K562 (cell line): ENCODE data around the gene SPRR2E. TPM values are rescaled to one million over a fixed set of nuclear protein-coding genes. Genes with fewer than 3 reads are reported as not detected.
"Not testable (repeated sequence)": the region's sequence is repeated elsewhere in the genome, so short reads cannot be mapped to it uniquely, and the experiment has no call there.

Experiments used
- ATAC-seq: fragments of 200-7000 bp; cut with Tn5 transposase; 3 replicates; pipeline ENCODE4 v1.9.1; 2020; ENCODE audit warnings: moderate library complexity
- BruUV-seq: library from RNA; stranded (reverse); fragments of 400-500 nt; replicated peaks from 2 replicates; lab custom pipeline; 2021; lab: Mats Ljungman, UMichigan
- CTCF ChIA-PET: fragments of 300-600 bp; formaldehyde crosslinking; extraction: SDS; loops from one replicate; lab custom pipeline; 2021; ENCODE audit warnings: low intra/inter-chr PET ratio; lab: Yijun Ruan, JAX
- POLR2A ChIA-PET: fragments of 300-600, 350-650 bp; sonication (Branson Sonifier 250); formaldehyde crosslinking; extraction: SDS; loops from one replicate; lab custom pipeline; 2021; ENCODE audit warnings: antibody characterized with exemption, inconsistent platforms; lab: Yijun Ruan, JAX
- DNase-seq, 4 experiments: peaks; one replicate each; pipeline versions ENCODE4 v3.0.0 to v3.0.0-alpha.2; 2011 to 2018; ENCODE audit warnings: low spot score in 3 of 4, mixed read lengths in 3 of 4; ENCODE audit errors: extremely low read depth in 1 of 4
- FAIRE-seq: peaks from 2 replicates; lab custom pipeline; 2011; peaks lifted over from hg19 to GRCh38; lab: Jason Lieb, UNC
- H2AFZ ChIP-seq: 2 replicates; pipeline ENCODE4 v1.6.0; 2011; ENCODE audit warnings: low read depth, low read length, control low read depth, inconsistent platforms
- H3K27ac ChIP-seq: fragments of 200-600 bp; 3 replicates; pipeline ENCODE4 v1.8.0; 2011; ENCODE audit warnings: low read depth, mild to moderate bottlenecking, control low read depth, inconsistent platforms, low read length, moderate library complexity, mixed read lengths; ENCODE audit errors: extremely low read depth
- H3K27me3 ChIP-seq, 2 experiments: fragments of 300-600 bp in 1 of 2; 2 replicates in 1 of 2; 3 replicates in 1 of 2; pipeline versions ENCODE4 v1.6.0 to v1.8.0; 2011; ENCODE audit warnings: inconsistent platforms in 2 of 2, low read length in 2 of 2, mild to moderate bottlenecking in 1 of 2, mixed read lengths in 1 of 2, moderate library complexity in 1 of 2; ENCODE audit not compliant: control insufficient read depth in 2 of 2, insufficient read depth in 2 of 2
- H3K36me3 ChIP-seq: fragments of 300-600 bp; 3 replicates; pipeline ENCODE4 v1.8.0; 2011; ENCODE audit warnings: mild to moderate bottlenecking, low read length, inconsistent platforms; ENCODE audit not compliant: control insufficient read depth, insufficient read depth
- H3K4me1 ChIP-seq, 2 experiments: fragments of 200-600 bp in 1 of 2; replicated peaks in 1 of 2; 2 replicates in 1 of 2; 3 replicates in 1 of 2; pipeline versions ENCODE4 v1.5.1 to v1.8.0; 2011; ENCODE audit warnings: inconsistent platforms in 2 of 2, low read length in 2 of 2, mild to moderate bottlenecking in 1 of 2, mixed read lengths in 1 of 2, moderate library complexity in 1 of 2; ENCODE audit not compliant: control insufficient read depth in 2 of 2, insufficient read depth in 2 of 2
- H3K4me2 ChIP-seq: 2 replicates; pipeline ENCODE4 v1.6.1; 2011; ENCODE audit warnings: low read length, control low read depth, inconsistent platforms, mixed read lengths; ENCODE audit not compliant: insufficient read depth
- H3K4me3 ChIP-seq: fragments of 200-600 bp; sonication (generic), shearing (Covaris generic); 2 replicates; pipeline ENCODE4 v1.5.1; 2016; ENCODE audit warnings: control low read depth, inconsistent platforms
- H3K79me2 ChIP-seq: fragments of 200-600 bp; 3 replicates; pipeline ENCODE4 v1.8.0; 2011; ENCODE audit warnings: low read length, inconsistent platforms; ENCODE audit not compliant: control insufficient read depth, insufficient read depth
- H3K9ac ChIP-seq, 2 experiments: 2 replicates each; pipeline versions ENCODE4 v1.6.0 to v1.6.1; 2011; ENCODE audit warnings: low read depth in 2 of 2, low read length in 2 of 2, control low read depth in 1 of 2, inconsistent platforms in 1 of 2, mild to moderate bottlenecking in 1 of 2, mixed read lengths in 1 of 2; ENCODE audit not compliant: insufficient read depth in 1 of 2
- H3K9me1 ChIP-seq: one replicate; pipeline ENCODE4 v1.6.0; 2011; ENCODE audit warnings: inconsistent platforms, mild to moderate bottlenecking, low read length, moderate library complexity; ENCODE audit not compliant: control insufficient read depth, insufficient read depth
- H3K9me3 ChIP-seq: replicated peaks from 2 replicates; pipeline ENCODE4 v1.5.1; 2011; ENCODE audit warnings: low read depth, low read length, inconsistent platforms; ENCODE audit not compliant: control insufficient read depth, insufficient read depth
- H4K20me1 ChIP-seq: replicated peaks from 2 replicates; pipeline ENCODE4 v1.6.1; 2011; ENCODE audit warnings: low read length, inconsistent platforms, mixed read lengths; ENCODE audit not compliant: control insufficient read depth, insufficient read depth
- ARID1B ChIP-seq: fragments of 450-650 bp; IDR thresholded peaks from 2 replicates; pipeline ENCODE4 v1.6.1; 2016; ENCODE audit warnings: antibody characterized with exemption, mild to moderate bottlenecking, inconsistent platforms
- CBFA2T2 ChIP-seq: fragments of 450-650 bp; conservative IDR thresholded peaks from 2 replicates; pipeline ENCODE4 v1.6.1; 2017; ENCODE audit warnings: mild to moderate bottlenecking
- CBFA2T3 ChIP-seq: fragments of 450-650 bp; IDR thresholded peaks from 2 replicates; pipeline ENCODE4 v1.6.1; 2017
- DPF2 ChIP-seq: fragments of 450-650 bp; IDR thresholded peaks from 2 replicates; pipeline ENCODE4 v1.6.1; 2016
- FOS ChIP-seq: IDR thresholded peaks from 3 replicates; pipeline ENCODE4 v1.6.1; 2011; ENCODE audit not compliant: insufficient read length; ENCODE audit errors: extremely low read depth
- FOSL1 ChIP-seq: fragments of 200-800 bp; sonication (Bioruptor generic); conservative IDR thresholded peaks from 2 replicates; pipeline ENCODE4 v1.6.1; 2016; ENCODE audit warnings: missing genetic modification characterization, missing compliant biosample characterization
- HBP1 ChIP-seq: fragments of 450-650 bp; formaldehyde crosslinking; IDR thresholded peaks from 2 replicates; pipeline ENCODE4 v1.4.0; 2022; ENCODE audit warnings: missing genetic modification characterization
- HDAC8 ChIP-seq: fragments of 450-650 bp; IDR thresholded peaks from 2 replicates; pipeline ENCODE4 v1.6.1; 2016; ENCODE audit warnings: mild to moderate bottlenecking, missing genetic modification characterization, moderate library complexity, missing compliant biosample characterization
- NCOR1 ChIP-seq: fragments of 450-650 bp; IDR thresholded peaks from 2 replicates; pipeline ENCODE4 v1.6.1; 2016; ENCODE audit warnings: mild to moderate bottlenecking, moderate library complexity
- PCBP1 ChIP-seq: fragments of 200-400 bp; formaldehyde crosslinking; IDR thresholded peaks from 2 replicates; pipeline ENCODE4 v1.6.1; 2018; ENCODE audit warnings: mild to moderate bottlenecking, low read depth, low read length; ENCODE audit not compliant: poor library complexity, severe bottlenecking
- TAL1 ChIP-seq: fragments of 450-650 bp; IDR thresholded peaks from 2 replicates; pipeline ENCODE4 v1.6.1; 2016; ENCODE audit warnings: mild to moderate bottlenecking
- TOE1 ChIP-seq, 2 experiments: fragments of 450-650 bp in 1 of 2; sonication (generic) in 1 of 2; formaldehyde crosslinking in 1 of 2; IDR thresholded peaks; 2 replicates each; pipeline versions ENCODE4 v1.7.1 to v1.8.0; 2016 to 2022; ENCODE audit warnings: borderline replicate concordance in 2 of 2, mild to moderate bottlenecking in 2 of 2, antibody characterized with exemption in 1 of 2, inconsistent platforms in 1 of 2, low read depth in 1 of 2, missing genetic modification reagents in 1 of 2, moderate library complexity in 1 of 2
- ZNF79 ChIP-seq: fragments of 250-450 bp; sonication (Bioruptor Pico); IDR thresholded peaks from 2 replicates; pipeline ENCODE4 v1.4.0; 2020; ENCODE audit warnings: low read depth, mild to moderate bottlenecking, moderate library complexity
- WGBS: fragments of 100-300 bp; shearing (Covaris generic); methylation state at CpG from one replicate; pipeline ENCODE4 v1.1.6; 2016; ENCODE audit warnings: low coverage, mixed read lengths; ENCODE audit not compliant: insufficient coverage; ENCODE audit errors: missing lambda C conversion rate; 5-methylcytosine and 5-hydroxymethylcytosine counted together
- in situ Hi-C: fragments of 300-500 bp; cut with MboI; formaldehyde crosslinking; loops from 4 replicates; pipeline ENCODE4 v1.15.0; 2018; ENCODE audit warnings: inconsistent platforms, mixed read lengths
- intact Hi-C: fragments of 100-400 bp; cut with micrococcal nuclease; formaldehyde crosslinking; loops from 2 replicates; pipeline ENCODE4 v1.14.2; 2022
- polyA plus RNA-seq, 8 experiments: library from polyadenylated mRNA; depleted of rRNA in 4 of 8; stranded (reverse) in 5 of 8; unstranded in 3 of 8; fragments of >200 nt; fragmentation: Nextera tagmentation in 2 of 8; fragmentation: Illumina TruSeq in 1 of 8; extraction: Ambion mirVana in 2 of 8; extraction: Trizol in 1 of 8; gene quantifications; 2 replicates each; pipeline versions ENCODE4 v1.2.1 to v1.2.3, GENCODE V29; 2011 to 2014; ENCODE audit warnings: inconsistent platforms in 1 of 8, missing spikeins in 1 of 8
- total RNA-seq, 7 experiments: library from RNA; depleted of rRNA in 6 of 7; stranded (reverse); fragments of >200 nt in 6 of 7; fragmentation: Illumina TruSeq in 2 of 7; extraction: Trizol in 2 of 7; gene quantifications; 2 replicates each; pipeline versions ENCODE4 v1.2.1 to v1.2.3, GENCODE V29; 2011 to 2021; ENCODE audit warnings: low replicate concordance in 1 of 7

The SPRR2E gene
- total and polyA plus RNA-seq, 9 of the 15 experiments (the other 6 are each of a cell fraction or from before 2014, with no cell fraction given) = not detected

GRCh38 chr1:153115264-153115663 lies 20.9 kb upstream of the SPRR2E start:
- H3K9me1 ChIP-seq, H3K27ac ChIP-seq, H3K36me3 ChIP-seq, POLR2A ChIA-PET, H4K20me1 ChIP-seq, FAIRE-seq, H2AFZ ChIP-seq, H3K9me3 ChIP-seq, H3K4me3 ChIP-seq, in situ Hi-C loops, BruUV-seq, intact Hi-C loops, CTCF ChIA-PET, H3K79me2 ChIP-seq, H3K27me3 ChIP-seq, H3K9ac ChIP-seq: not testable (repeated sequence)
- peak; percentile 32; the same call in 1 of the 2 replicates for TF ChIP-seq TAL1
- TF ChIP-seq DPF2 = 0 out of 2 replicates have a peak, but pooled peaks have one; percentile 18
- 0 out of 2 replicates have a peak, but pooled peaks have one; percentile 15 for TF ChIP-seq NCOR1
- peak; percentile 66 for TF ChIP-seq ARID1B
- TF ChIP-seq CBFA2T3 = peak; percentile 61
- 0 out of 2 replicates have a peak, but pooled peaks have one; percentile 23 for TF ChIP-seq FOSL1 (tag)
- TF ChIP-seq CBFA2T2 = 0 out of 2 replicates have a peak, but pooled peaks have one; percentile 26
- Histone ChIP-seq H3K4me2 (peak overlapping the region; percentile 27), H3K4me1 (peaks cover 0 to 14% of the 10 kb centered on the region in 2 experiments; a peak in 2 of 5 replicates)
- DNase-seq = peak in 1 of 4 experiments; percentile 28
- peak; percentile 48 for ATAC-seq

- POLR2A ChIA-PET = no interaction called here
- Histone ChIP-seq H3K4me2 (no peak within 1 kb of the TSS), H3K79me2 (no peaks in the 10 kb centered on the region), H3K27me3 (no peaks in the 10 kb centered on the region), H4K20me1 (no peaks in the 10 kb centered on the region), H3K9me1 (no peaks in the 10 kb centered on the region), H3K9ac (no peak within 1 kb of the TSS), H3K4me3 (no peak within 1 kb of the TSS), H2AFZ (peak within 1 kb of the TSS; percentile 46; the same call in 1 of the 2 replicates), H3K4me1 (peaks cover 0 to 10% of the 10 kb centered on the region in 2 experiments; a peak in 2 of 5 replicates), H3K27ac (no peak within 1 kb of the TSS), H3K36me3 (no peaks in the 10 kb centered on the region), H3K9me3 (no peaks in the 10 kb centered on the region)
- FAIRE-seq (no peak), ATAC-seq (peak; percentile 33; the same call in 1 of the 3 replicates), DNase-seq (no peak)
- in situ Hi-C loops (no loop called here), intact Hi-C loops (no loop called here)
- BruUV-seq = no TSS peak
- WGBS = 37% methylated on average over 3 of the region's 3 CpGs
- CTCF ChIA-PET = no interaction called here
- TF ChIP-seq HBP1 (CRISPR knock-in tag) (no peak), ZNF79 (CRISPR knock-in tag) (no peak), FOS (no peak), PCBP1 (no peak), HDAC8 (tag) (no peak), TOE1 (IDR thresholded peaks at IDR 0.05; ENCODE audit: borderline replicate concordance) (no peak), TOE1 (CRISPR knock-in tag; IDR thresholded peaks at IDR 0.05; ENCODE audit: borderline replicate concordance, low read depth) (no peak)
Measured at GRCh38 chr1:153113416-153113815, 19.1 kb upstream of the SPRR2E start, which contains the start of gene SPRR2F. Gene SPRR2F, minus strand, starts transcription at chr1:153113516. Its CDS starts 783 bp downstream, at chr1:153112733.
